Measurements from ENCODE around the gene NTSR1. TPM values are rescaled to one million over a fixed set of nuclear protein-coding genes. Genes with fewer than 3 reads are reported as not detected.

NTSR1 gene
- total RNA-seq, 4 donors from 2014 or later: 1.5 to 23.9 (median 4.7) TPM

DNA sequence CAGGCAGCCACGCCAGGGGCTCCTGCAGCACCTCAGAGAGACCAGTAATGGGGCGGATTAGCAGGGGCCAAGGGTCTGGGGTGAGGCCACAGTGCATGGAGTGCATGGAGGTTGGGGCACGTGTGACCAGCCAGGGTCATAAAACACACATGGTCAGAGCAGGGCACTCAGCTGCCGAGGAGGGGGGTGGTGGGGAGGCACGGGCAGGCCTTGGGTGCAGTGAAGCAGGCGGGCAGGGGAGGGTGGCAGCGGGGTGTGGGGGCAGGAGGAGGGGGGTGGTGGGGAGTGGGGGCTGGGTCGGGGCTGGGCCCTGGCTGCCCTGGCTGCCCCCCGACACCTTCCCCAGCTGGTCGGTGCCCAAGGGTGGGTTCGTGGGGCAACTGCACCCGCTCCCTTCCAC is 23.7 kb upstream of the NTSR1 start:
- H3K27ac ChIP-seq: no peak overlapping the region
- intact Hi-C loops (cut with DNase I; ENCODE audit: low total_unique reads) (no loop called here), in situ Hi-C loops (cut with MboI; ENCODE audit: low pct_ligation_motif_present in 1 of 4, low pct_unique_long_range_greater_than_20kb in 1 of 4, low sequenced_read_pairs in 3 of 4) (loop anchor here in 1 of 4 donors (25.0 kb wide), 1 partner anchor 102 kb away; the partner anchor contains the start of gene MRGBP)
- H3K4me3 ChIP-seq: no peak overlapping the region
- peaks cover 0 to 13% (median 5%) of the 10 kb centered on the region in 4 donors for H3K4me1 ChIP-seq
- H3K36me3 ChIP-seq: no peaks in the 10 kb centered on the region
- H3K9me3 ChIP-seq: no peaks in the 10 kb centered on the region
- H3K27me3 ChIP-seq: peaks cover 7% of the 10 kb centered on the region
- WGBS, 2 donors (ENCODE audit: low coverage in 1 of 2): 63 to 100% methylated on average over 1 to 12 of the region's 12 CpGs
- no peak for DNase-seq
- TF ChIP-seq POLR2A (IDR thresholded peaks at IDR 0.05) (no peak), POLR2AphosphoS5 (IDR thresholded peaks at IDR 0.05) (no peak), EP300 (IDR thresholded peaks at IDR 0.05; ENCODE audit: low read depth) (no peak)
- TF ChIP-seq, protein P1, sequence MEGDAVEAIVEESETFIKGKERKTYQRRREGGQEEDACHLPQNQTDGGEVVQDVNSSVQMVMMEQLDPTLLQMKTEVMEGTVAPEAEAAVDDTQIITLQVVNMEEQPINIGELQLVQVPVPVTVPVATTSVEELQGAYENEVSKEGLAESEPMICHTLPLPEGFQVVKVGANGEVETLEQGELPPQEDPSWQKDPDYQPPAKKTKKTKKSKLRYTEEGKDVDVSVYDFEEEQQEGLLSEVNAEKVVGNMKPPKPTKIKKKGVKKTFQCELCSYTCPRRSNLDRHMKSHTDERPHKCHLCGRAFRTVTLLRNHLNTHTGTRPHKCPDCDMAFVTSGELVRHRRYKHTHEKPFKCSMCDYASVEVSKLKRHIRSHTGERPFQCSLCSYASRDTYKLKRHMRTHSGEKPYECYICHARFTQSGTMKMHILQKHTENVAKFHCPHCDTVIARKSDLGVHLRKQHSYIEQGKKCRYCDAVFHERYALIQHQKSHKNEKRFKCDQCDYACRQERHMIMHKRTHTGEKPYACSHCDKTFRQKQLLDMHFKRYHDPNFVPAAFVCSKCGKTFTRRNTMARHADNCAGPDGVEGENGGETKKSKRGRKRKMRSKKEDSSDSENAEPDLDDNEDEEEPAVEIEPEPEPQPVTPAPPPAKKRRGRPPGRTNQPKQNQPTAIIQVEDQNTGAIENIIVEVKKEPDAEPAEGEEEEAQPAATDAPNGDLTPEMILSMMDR (IDR thresholded peaks at IDR 0.05): no peak

DNA sequence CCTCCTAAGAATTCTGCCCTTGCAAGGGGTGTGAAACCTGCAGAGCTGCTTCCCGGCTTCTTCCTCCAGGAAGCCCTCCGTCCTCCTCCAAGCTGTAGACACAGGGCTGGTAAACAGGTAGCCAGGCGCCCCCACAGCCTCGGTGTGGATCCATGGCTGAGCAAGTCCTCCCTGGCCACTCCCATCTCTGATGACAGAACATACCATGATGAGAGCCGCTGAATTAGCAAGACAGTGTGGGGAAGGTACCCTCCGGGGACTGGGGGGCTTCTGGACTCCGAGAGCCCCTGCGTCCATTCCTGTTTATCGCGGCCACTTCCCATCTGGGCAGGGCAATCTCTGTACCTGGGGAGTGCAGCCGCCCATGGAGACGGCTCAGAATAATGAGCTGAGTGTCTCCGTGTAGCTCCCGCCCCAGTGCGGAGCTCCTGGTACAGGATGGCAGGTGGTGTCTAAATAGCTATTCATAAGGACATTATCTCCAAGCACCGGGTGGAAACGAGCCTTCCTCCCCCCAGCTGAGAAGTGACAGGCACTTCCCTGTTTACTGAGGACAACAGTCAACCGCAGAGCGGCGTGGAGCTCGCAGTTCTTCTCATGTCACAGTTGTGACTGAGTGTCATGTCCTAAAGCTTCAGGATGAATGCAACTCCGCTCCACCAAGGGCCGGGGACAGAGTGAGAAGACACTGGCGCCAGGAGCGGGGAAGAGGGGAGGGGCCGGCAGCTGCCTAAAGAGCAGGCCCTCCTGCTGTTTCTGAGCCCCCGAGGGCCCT is 22.7 kb upstream of the NTSR1 start:
- in situ Hi-C loops (cut with MboI; ENCODE audit: low pct_ligation_motif_present in 1 of 4, low pct_unique_long_range_greater_than_20kb in 1 of 4, low sequenced_read_pairs in 3 of 4): loop anchor here in 1 of 4 donors (25.0 kb wide), 1 partner anchor 101 kb away; the partner anchor contains the start of gene MRGBP
- no peaks in the 10 kb centered on the region for H3K36me3 ChIP-seq
- DNase-seq: peak; percentile 61
- peak; percentile 24 for TF ChIP-seq POLR2A (IDR thresholded peaks at IDR 0.05)
- no peak for TF ChIP-seq EP300 (IDR thresholded peaks at IDR 0.05; ENCODE audit: low read depth)
- TF ChIP-seq POLR2AphosphoS5 (IDR thresholded peaks at IDR 0.05): peak in 1 of 3 donors; percentile 13
- TF ChIP-seq, protein P1 (IDR thresholded peaks at IDR 0.05): no peak
- peak overlapping the region in 1 of 4 donors; percentile 4 for H3K27ac ChIP-seq
- H3K4me1 ChIP-seq: peaks cover 0 to 13% (median 5%) of the 10 kb centered on the region in 4 donors
- no peaks in the 10 kb centered on the region for H3K9me3 ChIP-seq
- no peak overlapping the region for H3K4me3 ChIP-seq
- peaks cover 7% of the 10 kb centered on the region for H3K27me3 ChIP-seq
- intact Hi-C loops (cut with DNase I; ENCODE audit: low total_unique reads): no loop called here
- WGBS, 2 donors (ENCODE audit: low coverage in 1 of 2): 12 to 23% methylated on average over 5 to 24 of the region's 27 CpGs

DNA sequence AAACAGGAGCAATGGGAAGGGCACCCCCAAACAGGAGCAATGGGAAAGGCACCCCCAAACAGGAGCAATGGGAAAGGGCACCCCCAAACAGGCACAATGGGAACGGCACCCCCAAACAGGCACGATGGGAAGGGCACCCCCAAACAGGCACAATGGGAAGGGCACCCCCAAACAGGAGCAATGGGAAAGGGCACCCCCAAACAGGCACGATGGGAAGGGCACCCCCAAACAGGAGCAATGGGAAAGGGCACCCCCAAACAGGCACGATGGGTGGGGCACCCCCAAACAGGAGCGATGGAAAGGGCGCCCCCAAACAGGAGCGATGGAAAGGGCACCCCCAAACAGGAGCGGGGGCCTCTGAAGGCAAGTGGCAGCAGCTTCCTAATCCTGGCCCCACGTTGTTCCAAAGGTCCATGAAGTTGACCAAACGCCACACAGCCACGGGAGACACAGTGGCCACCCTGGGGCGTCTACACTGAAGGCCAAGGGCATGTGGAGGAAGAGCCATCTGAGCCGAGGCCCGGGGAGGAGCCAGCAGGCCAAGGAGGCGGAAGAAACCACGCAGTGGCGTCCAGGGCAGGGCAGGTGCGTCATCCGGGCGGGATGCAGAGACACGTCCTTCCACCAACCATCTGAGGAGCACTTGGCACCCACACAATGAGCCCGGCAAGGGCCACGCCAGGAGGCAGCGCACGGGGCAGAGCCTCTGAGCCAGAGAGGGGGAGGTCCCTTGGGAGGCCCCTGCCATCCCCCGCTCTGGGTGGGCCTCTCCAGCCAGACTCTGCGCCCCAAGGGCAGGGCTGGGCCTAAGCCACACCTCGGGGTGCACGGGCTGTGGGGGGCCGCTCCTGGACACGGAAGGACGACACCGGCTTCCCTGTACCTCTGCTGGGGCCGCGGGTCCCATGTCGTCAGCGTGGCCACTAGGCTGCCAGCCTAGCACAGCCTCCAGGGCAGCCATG is 21.5 kb upstream of the NTSR1 start:
- in situ Hi-C loops (cut with MboI; ENCODE audit: low pct_ligation_motif_present in 1 of 4, low pct_unique_long_range_greater_than_20kb in 1 of 4, low sequenced_read_pairs in 3 of 4) (loop anchor here in 1 of 4 donors (25.0 kb wide), 1 partner anchor 100 kb away; the partner anchor contains the start of gene MRGBP), intact Hi-C loops (cut with DNase I; ENCODE audit: low total_unique reads) (no loop called here)
- Histone ChIP-seq H3K27ac (no peak overlapping the region), H3K4me1 (peaks cover 0 to 13% (median 5%) of the 10 kb centered on the region in 4 donors), H3K27me3 (peaks cover 11% of the 10 kb centered on the region), H3K4me3 (no peak overlapping the region), H3K36me3 (no peaks in the 10 kb centered on the region), H3K9me3 (no peaks in the 10 kb centered on the region)
- DNase-seq: peak; percentile 53
- 85 to 88% methylated on average over 11 to 33 of the region's 37 CpGs for WGBS, 2 donors (ENCODE audit: low coverage in 1 of 2)
- TF ChIP-seq POLR2AphosphoS5 (IDR thresholded peaks at IDR 0.05) (no peak), POLR2A (IDR thresholded peaks at IDR 0.05) (no peak), EP300 (IDR thresholded peaks at IDR 0.05; ENCODE audit: low read depth) (no peak)
- TF ChIP-seq, protein P1 (IDR thresholded peaks at IDR 0.05): no peak
